Activated naive CD8-positive, alpha-beta T cell treated with anti-CD3 and anti-CD28 coated beads, Interleukin-2, amount 50 U/mL, for 24 hours (primary cell): ENCODE results near the gene CD276.

ENCODE experiments used
- ATAC-seq: fragments of 150-1000 bp; cut with Tn5 transposase; one replicate; pipeline ENCODE4 v1.10.0; 2021
- DNase-seq: peaks from one replicate; pipeline ENCODE4 v3.0.0; 2021
- H3K27ac Mint-ChIP-seq: one replicate; pipeline ENCODE4 v1.8.0; 2021; ENCODE audit warnings: mild to moderate bottlenecking, mixed read lengths
- H3K27me3 Mint-ChIP-seq: one replicate; pipeline ENCODE4 v1.8.0; 2021; ENCODE audit warnings: mixed read lengths
- H3K36me3 Mint-ChIP-seq: one replicate; pipeline ENCODE4 v1.8.0; 2021; ENCODE audit warnings: low read depth, mixed read lengths
- H3K4me1 Mint-ChIP-seq: one replicate; pipeline ENCODE4 v1.8.0; 2021; ENCODE audit warnings: mixed read lengths
- H3K4me3 Mint-ChIP-seq: one replicate; pipeline ENCODE4 v1.8.0; 2021; ENCODE audit warnings: mild to moderate bottlenecking, moderate library complexity, mixed read lengths
- H3K9me3 Mint-ChIP-seq: one replicate; pipeline ENCODE4 v1.8.0; 2021; ENCODE audit warnings: mixed read lengths

CD276 gene

DNA sequence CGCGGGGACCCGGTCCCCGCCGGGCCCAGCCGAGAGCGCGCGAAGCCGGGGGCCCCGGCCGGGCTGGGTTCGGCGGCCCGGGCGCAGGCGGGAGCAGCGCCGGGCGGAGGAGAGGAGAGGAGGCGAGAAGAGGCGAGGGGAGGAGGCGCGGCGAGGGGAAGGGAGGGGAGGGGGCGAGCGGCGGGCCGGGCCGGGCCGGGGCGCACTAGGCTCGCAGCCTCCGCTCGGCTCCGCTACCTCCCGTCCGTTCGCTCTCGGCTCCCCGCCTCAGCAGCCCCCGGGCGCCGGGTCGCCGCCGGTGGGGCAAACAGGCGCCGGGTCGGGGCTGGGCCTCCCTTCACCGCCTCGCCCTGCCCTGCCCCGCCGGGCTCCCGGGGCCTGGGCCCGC is 68.6 kb downstream of the CD276 start:
- Mint-ChIP-seq H3K4me1 (no peaks in the 10 kb centered on the region), H3K27ac (no peak overlapping the region), H3K4me3 (no peak overlapping the region), H3K9me3 (no peaks in the 10 kb centered on the region), H3K36me3 (no peaks in the 10 kb centered on the region), H3K27me3 (peaks cover 50% of the 10 kb centered on the region)
- DNase-seq, result no peak
- ATAC-seq, result no peak

DNA sequence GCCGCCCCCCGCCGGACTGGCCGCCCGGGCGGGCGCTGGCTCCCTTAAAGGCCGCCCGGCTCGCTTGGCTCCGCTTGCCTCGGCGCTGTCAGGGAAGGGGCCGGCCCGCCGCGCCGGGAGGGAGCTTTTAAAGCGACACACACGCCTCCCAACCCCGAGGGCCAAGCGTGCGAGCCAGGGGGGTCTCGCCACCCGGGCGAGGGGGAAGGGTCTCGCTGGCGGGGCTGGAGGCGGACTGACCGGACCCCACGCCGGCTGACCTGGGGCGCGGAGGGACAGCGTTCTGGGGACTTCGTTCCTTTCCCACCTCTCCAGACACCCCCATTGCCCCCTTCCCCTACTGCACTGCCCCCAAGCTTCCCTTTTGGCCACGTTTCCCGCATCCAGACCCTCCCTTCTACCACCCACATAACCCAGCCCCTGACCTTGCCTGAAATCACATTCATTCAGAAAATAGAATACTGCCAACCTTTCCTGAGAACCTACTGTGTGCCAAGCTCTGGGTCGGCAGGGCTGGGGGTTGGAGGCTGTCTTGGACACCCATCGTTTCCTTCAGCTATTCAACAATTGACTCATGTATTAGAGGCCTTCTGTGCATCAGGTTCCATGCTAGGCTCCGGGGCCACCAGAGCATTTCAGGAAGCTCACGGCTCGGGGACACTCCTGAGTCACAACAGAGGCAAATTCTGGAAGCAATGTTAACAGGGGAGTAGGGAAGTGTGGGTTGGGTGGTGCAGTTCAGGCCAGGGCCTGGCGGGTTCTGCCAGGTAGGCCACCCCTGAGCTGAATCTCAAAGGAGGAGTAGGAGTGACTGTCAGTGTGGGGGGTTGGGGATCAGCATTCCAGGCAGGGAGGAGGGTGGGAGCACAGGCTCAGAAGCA is 69.3 kb downstream of the CD276 start, which contains the start of gene INSYN1:
Gene INSYN1, minus strand, starts transcription at position 102 of the 881 bp plus-strand sequence. CDS start 2,221 bp downstream, outside the sequence.
- H3K4me3 Mint-ChIP-seq, result no peak within 1 kb of the TSS
- no peaks in the 10 kb centered on the region for H3K36me3 Mint-ChIP-seq
- H3K27me3 Mint-ChIP-seq, result peaks cover 52% of the 10 kb centered on the region
- DNase-seq, result no peak
- no peak within 1 kb of the TSS for H3K27ac Mint-ChIP-seq
- no peaks in the 10 kb centered on the region for H3K4me1 Mint-ChIP-seq
- H3K9me3 Mint-ChIP-seq, result no peaks in the 10 kb centered on the region
- no peak for ATAC-seq

DNA sequence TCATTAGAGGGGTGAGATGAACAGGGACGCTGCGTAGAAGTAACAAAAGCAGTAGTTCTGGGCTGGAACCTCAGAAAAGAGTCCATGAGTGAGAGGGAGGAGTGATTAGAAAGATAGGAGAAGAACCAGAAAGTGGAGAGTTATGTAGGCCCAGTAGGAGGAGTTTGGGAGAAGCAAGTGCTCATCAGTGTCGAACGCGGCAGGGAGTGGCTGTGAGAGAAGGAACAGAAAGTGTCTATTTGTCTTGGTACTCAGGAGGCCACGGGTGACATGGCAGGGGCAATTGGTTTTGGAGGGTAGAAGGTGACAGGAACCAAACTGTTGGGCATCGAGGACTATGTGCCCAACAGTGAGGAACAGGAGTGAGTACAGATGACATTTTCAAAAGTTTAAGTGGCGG is 70.3 kb downstream of the CD276 start:
- no peaks in the 10 kb centered on the region for H3K4me1 Mint-ChIP-seq
- no peak for ATAC-seq
- peaks cover 46% of the 10 kb centered on the region for H3K27me3 Mint-ChIP-seq
- no peaks in the 10 kb centered on the region for H3K9me3 Mint-ChIP-seq
- no peak for DNase-seq
- no peaks in the 10 kb centered on the region for H3K36me3 Mint-ChIP-seq
- H3K27ac Mint-ChIP-seq, result no peak overlapping the region
- H3K4me3 Mint-ChIP-seq, result no peak overlapping the region

DNA sequence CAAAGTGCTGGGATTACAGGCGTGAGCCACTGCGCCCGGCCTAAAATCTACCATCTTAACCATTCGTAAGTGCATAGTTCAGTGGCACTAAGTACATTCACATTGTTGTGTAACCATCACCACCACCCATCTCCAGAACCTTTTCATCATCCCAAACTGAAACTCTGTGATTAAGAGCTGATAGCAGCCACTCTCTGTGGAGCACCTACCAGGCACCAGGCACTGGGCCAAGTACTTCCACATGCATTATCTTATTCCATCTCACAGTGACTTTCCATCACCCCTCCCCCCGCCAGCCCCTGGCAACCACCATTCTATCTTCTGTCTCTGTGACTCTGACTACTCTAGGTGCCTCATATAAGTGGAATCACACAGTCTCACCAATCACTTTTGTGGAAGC is 71.3 kb downstream of the CD276 start:
- Mint-ChIP-seq H3K9me3 (no peaks in the 10 kb centered on the region), H3K27me3 (peaks cover 43% of the 10 kb centered on the region), H3K27ac (no peak overlapping the region), H3K4me1 (no peaks in the 10 kb centered on the region), H3K4me3 (no peak overlapping the region), H3K36me3 (no peaks in the 10 kb centered on the region)
- ATAC-seq (no peak), DNase-seq (no peak)

DNA sequence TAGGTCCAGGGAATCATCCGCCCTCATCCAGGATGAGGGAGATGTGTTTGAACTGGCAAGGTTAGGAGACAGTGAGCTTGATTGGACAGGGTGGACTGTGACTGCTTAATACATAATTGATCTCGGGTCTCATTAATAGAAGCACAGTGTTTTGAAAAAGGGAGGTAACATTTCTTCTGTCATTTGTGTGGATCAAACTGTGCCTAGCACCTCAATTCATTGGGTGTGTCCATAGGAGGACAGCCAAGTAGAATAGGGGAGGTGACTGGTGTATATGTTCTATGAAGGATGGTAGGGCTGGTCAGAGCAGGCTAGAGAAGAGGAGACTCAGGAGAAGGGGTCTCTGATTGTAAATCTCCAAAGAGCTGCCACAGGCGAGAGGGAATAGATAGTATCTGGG is 71.8 kb downstream of the CD276 start:
- DNase-seq (no peak), ATAC-seq (no peak)
- H3K27me3 Mint-ChIP-seq, result peaks cover 39% of the 10 kb centered on the region
- H3K27ac Mint-ChIP-seq, result no peak overlapping the region
- no peaks in the 10 kb centered on the region for H3K9me3 Mint-ChIP-seq
- no peaks in the 10 kb centered on the region for H3K4me1 Mint-ChIP-seq
- no peak overlapping the region for H3K4me3 Mint-ChIP-seq
- no peaks in the 10 kb centered on the region for H3K36me3 Mint-ChIP-seq

DNA sequence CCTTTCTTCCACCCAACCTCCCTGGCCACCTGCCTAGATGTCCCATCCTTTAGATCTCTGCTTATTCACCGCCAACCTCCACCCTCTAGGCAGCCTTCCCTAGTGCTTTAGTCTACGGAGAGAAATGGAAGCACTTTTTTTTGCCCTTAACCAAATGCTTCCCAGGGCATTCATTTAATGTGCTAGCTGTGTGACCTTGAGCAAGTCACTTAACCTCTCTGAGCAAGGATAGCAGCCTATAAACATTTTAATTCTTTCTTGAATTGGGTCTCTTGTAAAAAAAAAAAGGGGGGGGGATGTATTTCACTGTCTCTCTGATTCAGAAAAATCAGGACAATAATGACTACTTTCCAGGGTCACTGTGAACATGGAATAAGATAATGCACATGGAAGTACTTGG is 72.2 kb downstream of the CD276 start:
- Mint-ChIP-seq H3K9me3 (no peaks in the 10 kb centered on the region), H3K36me3 (no peaks in the 10 kb centered on the region), H3K27ac (no peak overlapping the region), H3K4me1 (no peaks in the 10 kb centered on the region), H3K27me3 (peaks cover 38% of the 10 kb centered on the region), H3K4me3 (no peak overlapping the region)
- DNase-seq (no peak), ATAC-seq (no peak)

DNA sequence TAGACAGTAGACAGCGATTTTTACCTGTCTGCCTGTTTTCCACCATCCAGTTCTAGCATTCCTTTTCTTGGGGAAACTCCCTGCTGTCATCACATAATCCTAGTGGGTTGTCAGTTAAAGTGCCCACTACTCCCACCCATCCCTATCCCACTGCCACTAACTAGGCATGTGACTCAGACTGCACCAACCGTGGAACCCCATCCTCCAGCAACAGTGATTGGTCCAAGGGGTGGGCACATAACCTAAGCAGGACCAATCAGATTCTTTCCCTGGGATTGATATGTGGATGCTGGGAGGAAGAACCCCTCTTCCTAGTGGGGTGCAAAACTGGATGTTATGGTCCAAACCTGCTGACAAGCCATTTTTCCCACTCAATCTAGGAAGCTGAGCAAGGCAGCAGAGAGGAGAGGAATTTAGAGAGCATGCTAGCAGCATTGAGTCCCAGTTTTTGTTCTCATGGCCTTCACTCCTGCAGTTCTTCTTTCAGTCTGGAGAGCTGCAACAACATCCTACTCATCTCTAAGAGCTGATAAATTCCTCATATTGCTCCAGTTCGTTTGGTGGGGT is 72.8 kb downstream of the CD276 start:
- no peak for ATAC-seq
- H3K9me3 Mint-ChIP-seq, result no peaks in the 10 kb centered on the region
- no peaks in the 10 kb centered on the region for H3K36me3 Mint-ChIP-seq
- H3K4me3 Mint-ChIP-seq, result no peak overlapping the region
- DNase-seq, result no peak
- no peak overlapping the region for H3K27ac Mint-ChIP-seq
- peaks cover 36% of the 10 kb centered on the region for H3K27me3 Mint-ChIP-seq
- H3K4me1 Mint-ChIP-seq, result no peaks in the 10 kb centered on the region

DNA sequence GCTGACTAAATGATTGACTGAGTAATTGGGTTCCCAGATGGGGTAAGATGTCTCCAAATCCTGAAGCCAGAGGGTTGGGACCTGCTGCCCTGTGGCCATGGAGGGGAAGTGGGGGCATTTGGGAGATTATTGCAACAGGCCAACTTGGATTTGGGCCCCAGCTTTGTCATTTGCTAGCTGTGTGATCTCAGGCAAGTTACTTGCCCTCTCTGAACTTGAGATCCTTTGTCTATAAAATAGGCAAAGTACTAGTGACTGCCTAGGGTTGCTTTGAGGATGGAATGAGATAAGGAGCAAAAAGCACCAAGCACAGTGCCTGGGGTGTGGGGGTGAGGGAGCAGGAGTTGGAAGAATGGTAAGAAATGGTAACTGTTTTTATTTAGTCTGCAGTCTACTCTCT is 73.4 kb downstream of the CD276 start:
- H3K27me3 Mint-ChIP-seq, result peaks cover 36% of the 10 kb centered on the region
- no peaks in the 10 kb centered on the region for H3K4me1 Mint-ChIP-seq
- no peak for DNase-seq
- no peaks in the 10 kb centered on the region for H3K9me3 Mint-ChIP-seq
- no peak overlapping the region for H3K4me3 Mint-ChIP-seq
- no peaks in the 10 kb centered on the region for H3K36me3 Mint-ChIP-seq
- no peak for ATAC-seq
- H3K27ac Mint-ChIP-seq, result no peak overlapping the region

DNA sequence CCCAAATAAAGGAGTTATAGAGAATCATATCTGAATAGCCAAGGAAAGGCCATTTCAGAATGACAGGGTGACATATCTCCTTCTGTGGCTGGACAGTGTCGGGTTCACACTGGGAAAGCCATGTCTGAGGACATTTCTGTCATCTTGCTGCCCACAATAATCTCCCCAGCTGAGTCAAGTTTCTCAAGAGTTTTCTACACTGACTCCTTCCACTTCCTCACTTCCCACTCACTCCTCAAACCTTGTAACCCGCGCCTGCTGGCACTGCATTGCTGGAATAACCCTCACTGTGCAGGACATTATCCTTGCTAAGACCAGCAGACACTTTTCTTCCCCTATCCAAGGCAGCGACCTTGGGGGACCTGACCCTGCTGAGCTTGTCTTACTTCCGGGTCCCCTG is 74.3 kb downstream of the CD276 start:
- no peak overlapping the region for H3K27ac Mint-ChIP-seq
- H3K36me3 Mint-ChIP-seq, result no peaks in the 10 kb centered on the region
- H3K27me3 Mint-ChIP-seq, result peaks cover 38% of the 10 kb centered on the region
- ATAC-seq (no peak), DNase-seq (no peak)
- H3K9me3 Mint-ChIP-seq, result no peaks in the 10 kb centered on the region
- H3K4me3 Mint-ChIP-seq, result no peak overlapping the region
- H3K4me1 Mint-ChIP-seq, result no peaks in the 10 kb centered on the region

DNA sequence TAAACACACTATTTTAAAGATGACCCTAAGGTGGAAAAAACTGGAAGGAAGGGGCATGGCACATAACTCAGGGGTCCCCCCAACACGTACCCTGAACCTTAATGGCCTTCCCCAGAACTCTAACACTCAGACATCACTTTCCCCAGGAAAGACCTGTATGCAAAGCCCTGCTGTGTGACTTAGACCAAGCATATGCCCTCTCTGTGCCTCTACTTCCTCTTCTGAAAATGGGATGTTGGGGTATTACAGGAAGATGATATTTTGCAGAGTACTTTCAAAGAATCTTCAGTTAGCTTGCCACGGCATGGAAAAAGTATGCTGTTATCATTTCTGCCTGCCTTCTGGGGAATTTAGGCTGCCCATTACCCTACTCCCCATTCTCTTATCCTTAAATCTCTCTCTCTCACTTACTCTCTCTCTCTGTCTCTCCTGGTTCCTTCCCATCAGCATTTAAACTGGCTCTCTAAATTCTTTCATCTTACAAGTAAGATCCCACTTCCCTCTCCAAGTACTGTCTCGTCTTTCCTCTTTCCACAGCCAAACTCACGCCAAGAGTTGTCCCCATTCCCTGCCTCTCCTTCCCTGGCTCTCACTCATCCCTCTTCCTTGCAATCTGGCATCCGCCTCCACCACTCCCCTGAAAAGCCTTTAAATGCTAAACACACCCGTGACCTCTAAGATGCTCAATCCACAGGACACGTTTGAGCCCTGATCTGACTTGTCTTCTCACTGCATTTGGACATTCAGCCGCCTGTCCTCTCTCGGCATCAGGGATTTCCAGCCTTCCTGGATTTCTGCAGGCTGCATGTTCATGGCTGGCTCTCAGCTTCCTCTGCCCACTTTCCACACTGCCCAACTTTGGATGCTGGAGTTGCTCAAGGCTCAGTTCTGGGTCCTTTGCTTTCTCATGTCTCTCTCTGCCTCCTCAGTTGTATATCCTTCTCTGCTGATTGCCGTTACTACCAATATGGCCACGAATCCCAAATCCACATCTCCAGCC is 76.4 kb downstream of the CD276 start:
- DNase-seq, result no peak
- peaks cover 21% of the 10 kb centered on the region for H3K27me3 Mint-ChIP-seq
- H3K27ac Mint-ChIP-seq, result no peak overlapping the region
- no peaks in the 10 kb centered on the region for H3K9me3 Mint-ChIP-seq
- ATAC-seq, result no peak
- H3K4me3 Mint-ChIP-seq, result no peak overlapping the region
- H3K4me1 Mint-ChIP-seq, result no peaks in the 10 kb centered on the region
- no peaks in the 10 kb centered on the region for H3K36me3 Mint-ChIP-seq

DNA sequence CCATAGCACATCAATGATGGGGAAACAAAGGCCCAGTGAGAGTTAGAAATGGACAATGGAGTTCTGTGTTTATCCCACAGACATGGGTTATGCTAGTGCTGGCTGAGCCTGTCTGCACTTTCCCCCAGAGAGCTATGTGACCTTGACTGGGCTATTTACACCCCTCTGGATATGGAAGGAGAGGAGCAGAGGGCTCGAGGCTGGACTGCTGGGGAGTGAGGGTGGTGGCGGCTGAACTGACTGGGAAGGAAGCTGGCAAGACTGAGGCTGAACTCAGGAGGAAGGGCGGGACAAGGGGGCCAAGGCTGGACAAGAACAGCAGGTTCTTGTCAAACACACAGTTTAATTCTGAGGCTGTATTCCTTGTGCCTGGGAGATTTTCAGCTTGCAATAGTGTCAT is 79.7 kb downstream of the CD276 start:
- no peak overlapping the region for H3K27ac Mint-ChIP-seq
- peaks cover 13% of the 10 kb centered on the region for H3K27me3 Mint-ChIP-seq
- H3K9me3 Mint-ChIP-seq, result no peaks in the 10 kb centered on the region

More for the DNA sequence above, 79.7 kb downstream of the CD276 start:
- Mint-ChIP-seq H3K4me3 (no peak overlapping the region), H3K36me3 (no peaks in the 10 kb centered on the region), H3K4me1 (no peaks in the 10 kb centered on the region)
- no peak for DNase-seq
- ATAC-seq, result no peak
